Measurements from ENCODE around the gene ZNF460.

ZNF460 gene

GRCh38 chr19:57280962-57281400, 696 bp downstream of the ZNF460 start:
- DNase-seq (ENCODE audit: low read depth) = no peak

- DNase-seq (ENCODE audit: low read depth) = no peak
Measured at GRCh38 chr19:57282011-57282643, 1.8 kb downstream of the ZNF460 start.

DNA sequence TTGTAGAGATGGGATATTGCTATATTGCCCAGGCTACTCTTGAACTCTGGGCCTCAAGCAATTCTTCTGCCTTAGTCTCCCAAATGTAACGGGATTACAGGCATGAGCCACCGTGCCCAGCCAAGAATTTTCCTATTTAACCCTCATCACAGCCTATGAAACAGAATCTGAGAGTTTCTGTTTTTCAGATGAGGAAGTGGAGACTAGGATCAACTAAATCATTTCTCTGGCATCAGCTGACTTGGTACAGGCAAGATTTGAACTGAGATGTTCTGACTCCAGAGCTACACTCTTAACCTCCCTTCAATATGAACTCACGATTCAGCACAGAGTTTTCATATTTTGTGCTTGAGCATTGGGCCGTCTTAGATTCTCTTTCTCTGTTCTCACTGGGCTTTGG, 8.1 kb downstream of the ZNF460 start:
- DNase-seq (ENCODE audit: low read depth) = no peak

DNA sequence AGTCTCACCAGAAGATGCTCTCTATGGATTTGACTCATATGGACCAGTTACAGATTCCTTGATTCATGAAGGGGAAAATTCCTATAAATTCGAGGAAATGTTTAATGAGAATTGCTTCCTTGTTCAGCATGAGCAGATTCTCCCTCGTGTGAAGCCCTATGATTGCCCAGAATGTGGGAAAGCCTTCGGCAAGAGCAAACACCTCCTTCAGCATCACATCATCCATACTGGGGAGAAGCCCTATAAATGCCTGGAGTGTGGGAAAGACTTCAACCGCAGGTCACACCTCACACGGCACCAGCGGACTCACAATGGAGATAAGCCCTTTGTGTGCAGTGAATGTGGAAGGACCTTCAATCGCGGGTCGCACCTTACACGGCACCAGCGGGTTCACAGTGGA, 10.7 kb downstream of the ZNF460 start:
- DNase-seq (ENCODE audit: low read depth) = no peak

- DNase-seq (ENCODE audit: low read depth) = no peak
Measured at GRCh38 chr19:57292547-57292946, 12.3 kb downstream of the ZNF460 start.

GRCh38 chr19:57293719-57294118, 13.4 kb downstream of the ZNF460 start:
- no peak for DNase-seq (ENCODE audit: low read depth)

DNA sequence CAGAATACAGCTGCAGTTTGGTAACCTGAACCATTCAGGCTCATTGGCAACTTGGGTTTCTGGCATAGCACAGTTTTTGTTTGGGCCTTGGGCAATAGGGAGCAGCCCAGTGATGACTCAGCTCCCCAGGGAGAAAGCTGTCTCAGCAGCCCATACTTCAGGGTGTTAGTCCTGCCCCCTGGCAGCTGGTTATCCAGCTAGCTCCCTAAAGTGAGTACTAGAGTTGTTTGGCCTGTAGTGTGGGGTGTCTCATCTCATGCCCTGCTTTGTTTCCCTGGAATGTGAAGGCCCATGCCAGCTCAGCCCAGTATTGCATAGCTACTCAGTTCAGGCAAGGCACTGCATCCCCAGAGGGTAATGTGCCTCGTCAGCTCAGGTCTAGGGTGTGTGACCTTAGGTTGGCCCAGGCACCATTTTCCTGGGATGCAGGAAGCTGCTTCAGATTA, 21.8 kb downstream of the ZNF460 start:
- DNase-seq (ENCODE audit: low read depth) = peak; percentile 94

GRCh38 chr19:57302727-57303401, 22.6 kb downstream of the ZNF460 start:
- DNase-seq (ENCODE audit: low read depth) = no peak

- no peak for DNase-seq (ENCODE audit: low read depth)
Measured at GRCh38 chr19:57305056-57305455, 24.8 kb downstream of the ZNF460 start.

GRCh38 chr19:57308514-57308913, 28.2 kb downstream of the ZNF460 start:
- no peak for DNase-seq (ENCODE audit: low read depth)

DNA sequence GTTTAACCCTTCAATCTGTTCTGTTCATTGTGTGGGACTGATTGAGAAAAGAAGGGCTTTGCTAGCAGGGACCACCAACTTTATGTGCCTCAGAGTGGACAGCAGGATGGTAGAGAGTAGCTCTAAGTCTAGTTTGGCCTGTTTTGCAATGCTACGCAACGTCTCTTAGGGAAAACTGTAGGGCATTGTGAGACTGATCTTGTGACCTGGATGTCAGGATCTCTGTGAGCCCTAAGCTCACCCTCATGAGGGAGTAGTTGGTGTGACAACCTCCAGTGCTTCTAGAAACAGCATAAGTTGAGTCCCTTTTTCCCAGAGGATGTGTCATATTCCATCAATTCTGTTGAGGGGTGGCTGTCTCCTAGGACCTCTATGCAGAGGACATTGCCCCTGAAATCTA, 30.5 kb downstream of the ZNF460 start:
- DNase-seq (ENCODE audit: low read depth) = no peak

- no peak for DNase-seq (ENCODE audit: low read depth)
Measured at GRCh38 chr19:57314146-57314545, 33.9 kb downstream of the ZNF460 start.

GRCh38 chr19:57317503-57317902, 37.2 kb downstream of the ZNF460 start:
- DNase-seq (ENCODE audit: low read depth) = no peak

DNA sequence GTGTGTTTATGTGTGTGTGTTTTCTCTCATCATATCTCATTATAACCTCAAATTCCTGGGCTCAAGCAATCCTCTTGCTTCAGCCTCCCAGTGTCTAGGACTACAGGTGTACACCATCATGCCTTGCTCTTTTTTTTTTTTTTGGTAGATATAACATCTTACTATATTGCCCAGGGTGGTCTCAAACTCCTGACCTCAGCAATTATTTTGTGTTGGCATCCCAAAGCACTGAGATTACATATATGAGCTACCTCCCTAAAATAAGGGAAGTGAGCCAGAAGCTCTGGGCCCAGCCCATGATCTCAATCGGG, 39.5 kb downstream of the ZNF460 start:
- no peak for DNase-seq (ENCODE audit: low read depth)

DNA sequence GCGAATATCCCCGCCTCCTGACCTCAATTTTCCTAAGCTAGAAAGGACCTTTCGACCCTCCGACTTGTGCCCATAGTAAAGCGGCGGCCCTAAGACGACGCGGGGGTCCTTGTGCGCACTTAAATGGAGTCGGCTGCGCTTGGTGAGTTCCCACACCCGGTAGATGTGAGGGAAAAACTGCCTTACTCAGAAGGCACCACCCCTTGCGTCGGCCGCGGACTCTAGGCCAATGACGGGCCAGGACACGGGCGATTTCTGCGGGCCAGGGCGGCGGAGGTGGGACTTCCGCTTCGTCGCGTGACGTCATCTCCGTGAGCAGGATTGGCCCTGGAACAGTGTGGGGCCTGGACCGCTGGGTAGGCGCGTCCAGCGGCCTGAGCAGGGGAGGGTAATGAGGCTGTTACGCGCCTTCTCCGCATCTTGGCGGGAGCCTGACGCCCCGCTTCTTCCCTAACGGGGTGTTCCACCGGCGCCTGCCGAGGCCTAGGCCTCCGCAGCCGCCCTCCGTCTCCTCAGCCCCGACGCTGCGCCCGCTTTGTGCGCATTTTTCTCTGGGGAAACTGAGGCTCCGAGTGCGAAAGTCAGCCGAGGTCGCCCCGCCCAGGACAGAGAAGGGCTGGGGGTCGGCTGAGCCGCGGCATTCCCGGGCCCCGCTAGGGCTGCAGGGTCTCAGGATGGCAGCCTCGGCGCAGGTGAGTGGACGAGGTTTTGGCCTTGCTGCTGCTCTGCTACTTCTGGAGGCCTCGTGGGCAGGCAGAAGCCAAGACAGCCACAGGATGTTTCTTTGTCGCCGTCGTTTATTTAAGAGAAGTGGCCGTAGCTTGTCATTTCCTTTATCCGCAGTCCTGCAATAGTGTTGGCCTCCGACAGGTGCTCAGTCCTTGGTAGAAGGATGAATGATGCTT, 40.1 kb downstream of the ZNF460 start, which contains the start of gene ZNF543:
Gene ZNF543 (plus strand): TSS at position 293 of the 905 bp plus-strand sequence. CDS start 382 bp downstream, at position 675.
- peak; percentile 98 for DNase-seq (ENCODE audit: low read depth)

- DNase-seq (ENCODE audit: low read depth) = no peak
Measured at GRCh38 chr19:57321116-57321515, 40.8 kb downstream of the ZNF460 start.

DNA sequence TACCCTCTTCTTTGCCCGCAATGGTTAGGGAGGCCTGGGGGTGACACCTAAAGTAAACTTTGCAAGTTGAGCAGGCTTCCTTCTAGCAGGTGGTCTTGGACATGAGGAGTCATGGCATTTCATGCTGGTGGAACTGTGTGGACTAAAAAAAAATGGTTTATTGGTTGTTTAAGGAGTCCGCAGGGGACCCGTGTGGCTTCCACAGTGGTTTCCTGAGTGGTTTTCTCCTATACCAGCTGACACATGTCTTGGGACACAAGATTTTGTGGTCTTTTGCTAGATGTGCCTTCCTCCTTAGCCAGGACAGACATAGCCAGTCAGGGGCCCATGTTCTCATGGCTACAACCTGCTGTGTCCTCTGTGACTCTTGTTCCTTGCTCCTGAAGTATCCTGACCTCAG, 41.5 kb downstream of the ZNF460 start:
- DNase-seq (ENCODE audit: low read depth) = no peak

- DNase-seq (ENCODE audit: low read depth) = no peak
Measured at GRCh38 chr19:57324992-57325391, 44.7 kb downstream of the ZNF460 start.

GRCh38 chr19:57327993-57328392, 47.7 kb downstream of the ZNF460 start:
- no peak for DNase-seq (ENCODE audit: low read depth)

DNA sequence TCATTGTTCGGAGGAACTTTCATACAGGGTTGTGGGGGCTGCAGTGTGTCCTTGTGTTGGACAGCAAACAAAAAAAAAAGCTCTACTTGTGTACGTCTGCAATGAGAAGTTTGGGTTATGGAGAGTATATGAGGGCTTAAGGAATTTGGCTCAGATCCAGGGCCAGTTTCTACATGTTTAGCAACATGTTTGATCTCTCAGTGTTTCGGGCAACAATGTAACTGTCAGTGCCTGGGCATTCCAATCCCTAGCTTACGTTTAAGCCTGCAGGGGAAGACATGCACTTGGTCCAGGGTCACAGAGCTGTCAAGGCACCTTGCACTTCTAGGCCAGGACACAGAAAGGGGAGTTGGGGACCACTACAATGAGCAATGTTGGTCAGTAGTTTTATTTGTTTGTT, 53.9 kb downstream of the ZNF460 start:
- DNase-seq (ENCODE audit: low read depth) = peak; percentile 46

- DNase-seq (ENCODE audit: low read depth) = peak; percentile 54
Measured at GRCh38 chr19:57338877-57339276, 58.6 kb downstream of the ZNF460 start.

DNA sequence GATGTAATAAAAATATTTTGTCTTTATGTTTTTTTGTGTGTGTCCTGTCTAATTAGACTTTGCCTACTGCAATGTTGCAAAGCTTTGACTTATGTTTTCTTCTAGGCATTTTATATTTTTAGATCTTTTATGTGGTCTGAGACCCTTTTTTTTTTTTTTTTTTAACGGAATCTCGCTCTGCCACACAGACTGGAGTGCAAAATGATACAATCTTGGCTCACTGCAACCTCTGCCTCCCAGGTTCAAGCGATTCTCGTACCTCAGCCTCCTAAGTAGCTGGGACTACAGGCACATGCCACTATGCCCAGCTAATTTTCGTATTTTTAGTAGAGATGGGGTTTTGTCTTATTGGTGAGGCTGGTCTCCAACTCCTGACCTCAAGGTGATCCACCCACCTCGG, 62.3 kb downstream of the ZNF460 start:
- DNase-seq (ENCODE audit: low read depth) = no peak

All from iris pigment epithelial cell (primary cell).